GM18517 (cell line): ENCODE measurements around the gene SNAP91.
"Not testable (repeated sequence)": the region's sequence is repeated elsewhere in the genome, so short reads cannot be mapped to it uniquely, and the experiment has no call there.

Source experiments
- ATAC-seq: cut with Tn5 transposase; IDR thresholded peaks from one replicate; pipeline ENCODE4 v1.9.1; 2021; ENCODE audit warnings: mild to moderate bottlenecking, moderate library complexity; ENCODE audit not compliant: unreplicated experiment

The SNAP91 gene

DNA sequence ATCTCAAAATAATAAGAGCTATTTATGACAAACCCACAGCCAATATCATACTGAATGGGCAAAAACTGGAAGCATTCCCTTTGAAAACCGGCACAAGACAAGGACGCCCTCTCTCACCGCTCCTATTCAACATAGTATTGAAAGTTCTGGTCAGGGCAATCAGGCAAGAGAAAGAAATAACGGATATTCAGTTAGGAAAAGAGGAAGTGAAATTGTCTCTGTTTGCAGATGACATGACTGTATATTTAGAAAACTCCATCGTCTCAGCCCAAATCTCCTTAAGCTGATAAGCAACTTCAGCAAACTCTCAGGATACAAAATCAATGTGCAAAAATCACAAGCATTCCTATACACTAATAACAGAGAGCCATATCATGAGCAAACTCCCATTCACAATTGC lies 158.4 kb downstream of the SNAP91 start:
- not testable (repeated sequence) for ATAC-seq

DNA sequence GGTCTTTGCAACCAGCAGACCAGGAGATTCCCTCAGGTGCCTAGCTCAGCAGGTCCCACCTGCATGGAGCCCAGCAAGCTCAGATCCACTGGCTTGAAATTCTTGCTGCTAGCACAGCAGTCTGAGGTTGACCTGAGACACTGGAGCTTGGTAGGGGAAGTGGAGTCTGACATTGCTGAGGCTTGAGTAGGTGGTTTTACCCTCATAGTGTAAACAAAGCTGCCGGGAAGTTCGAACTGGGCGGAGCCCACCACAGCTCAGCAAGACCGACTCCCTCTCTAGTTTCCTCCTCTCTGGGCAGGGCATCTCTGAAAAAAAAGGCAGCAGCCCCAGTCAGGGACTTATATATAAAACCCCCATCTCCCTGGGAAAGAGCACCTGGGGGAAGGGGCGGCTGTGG lies 162.3 kb downstream of the SNAP91 start:
- no peak for ATAC-seq

DNA sequence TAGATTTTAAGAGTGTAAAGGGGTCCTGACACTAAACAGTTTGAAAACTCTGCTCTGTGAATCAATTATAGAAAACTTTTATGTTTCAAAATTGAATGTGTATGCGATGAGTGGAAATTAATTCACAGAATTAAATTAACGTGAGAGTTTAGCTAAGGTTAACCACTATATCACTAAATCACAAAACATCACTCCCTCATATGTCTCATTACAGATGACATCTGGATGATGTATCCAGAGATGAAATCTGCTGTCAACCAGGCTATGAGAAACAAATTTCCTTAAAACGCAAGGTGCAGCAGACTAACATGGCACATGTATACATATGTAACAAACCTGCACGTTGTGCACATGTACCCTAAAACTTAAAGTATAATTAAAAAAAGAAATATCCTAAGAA lies 169.2 kb downstream of the SNAP91 start:
- no peak for ATAC-seq

- no peak for ATAC-seq
Observed at GRCh38 chr6:83536647-83537589, 172.0 kb downstream of the SNAP91 start.

GRCh38 chr6:83536034-83536646 lies 172.8 kb downstream of the SNAP91 start:
- ATAC-seq: peak; percentile 84

DNA sequence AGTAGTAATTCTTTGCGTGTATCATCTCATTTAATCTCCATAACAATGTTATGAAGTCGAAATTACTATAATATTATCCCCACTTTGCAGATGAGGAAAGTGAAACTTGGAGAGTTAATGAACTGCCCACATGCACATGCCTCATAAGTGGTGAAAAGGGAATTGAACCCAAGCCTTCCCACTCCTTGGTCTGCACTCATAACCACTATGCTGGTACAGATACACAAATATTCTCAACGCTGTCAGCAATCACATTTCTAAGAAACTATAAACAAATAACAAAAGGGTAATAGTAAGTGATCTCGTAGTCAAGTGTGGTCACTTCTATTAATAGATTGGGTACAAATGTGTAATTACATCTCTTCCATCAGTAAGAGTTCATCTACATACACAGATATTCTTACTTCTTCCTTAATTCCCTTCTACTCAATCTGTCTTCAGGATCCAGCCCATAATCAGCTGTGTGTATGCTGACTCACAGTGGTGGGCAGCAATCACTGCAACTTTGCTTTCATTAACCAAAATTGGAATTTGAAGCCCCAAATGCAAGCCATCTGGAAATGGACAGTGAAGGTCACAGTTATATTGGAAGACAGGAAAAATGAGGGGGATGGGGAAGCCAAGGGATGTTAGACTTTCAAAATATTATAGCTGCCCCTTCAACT lies 190.0 kb downstream of the SNAP91 start:
- ATAC-seq: no peak

GRCh38 chr6:83517500-83517899 lies 191.4 kb downstream of the SNAP91 start:
- no peak for ATAC-seq

- peak; percentile 65 for ATAC-seq
Observed at GRCh38 chr6:83514866-83515466, 193.9 kb downstream of the SNAP91 start.

DNA sequence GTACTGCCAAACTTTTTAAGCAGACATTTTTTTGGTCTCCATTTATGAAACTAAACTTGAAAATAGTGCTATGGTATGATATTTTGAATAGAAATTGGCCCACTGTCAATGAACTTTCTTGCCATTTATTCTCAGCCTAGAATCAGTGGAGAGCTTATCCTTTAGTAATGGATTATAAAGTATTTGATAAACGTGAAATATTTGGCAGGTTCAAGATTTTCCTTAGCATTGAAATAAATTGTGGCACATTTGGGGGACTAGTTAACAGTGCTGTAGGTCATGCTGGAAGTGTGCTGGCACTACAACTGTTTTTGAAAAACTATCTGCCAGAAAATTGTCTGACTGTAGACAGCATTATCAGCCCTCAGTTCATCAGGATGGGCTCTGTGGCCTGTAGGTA lies 194.4 kb downstream of the SNAP91 start:
- peak; percentile 17 for ATAC-seq

DNA sequence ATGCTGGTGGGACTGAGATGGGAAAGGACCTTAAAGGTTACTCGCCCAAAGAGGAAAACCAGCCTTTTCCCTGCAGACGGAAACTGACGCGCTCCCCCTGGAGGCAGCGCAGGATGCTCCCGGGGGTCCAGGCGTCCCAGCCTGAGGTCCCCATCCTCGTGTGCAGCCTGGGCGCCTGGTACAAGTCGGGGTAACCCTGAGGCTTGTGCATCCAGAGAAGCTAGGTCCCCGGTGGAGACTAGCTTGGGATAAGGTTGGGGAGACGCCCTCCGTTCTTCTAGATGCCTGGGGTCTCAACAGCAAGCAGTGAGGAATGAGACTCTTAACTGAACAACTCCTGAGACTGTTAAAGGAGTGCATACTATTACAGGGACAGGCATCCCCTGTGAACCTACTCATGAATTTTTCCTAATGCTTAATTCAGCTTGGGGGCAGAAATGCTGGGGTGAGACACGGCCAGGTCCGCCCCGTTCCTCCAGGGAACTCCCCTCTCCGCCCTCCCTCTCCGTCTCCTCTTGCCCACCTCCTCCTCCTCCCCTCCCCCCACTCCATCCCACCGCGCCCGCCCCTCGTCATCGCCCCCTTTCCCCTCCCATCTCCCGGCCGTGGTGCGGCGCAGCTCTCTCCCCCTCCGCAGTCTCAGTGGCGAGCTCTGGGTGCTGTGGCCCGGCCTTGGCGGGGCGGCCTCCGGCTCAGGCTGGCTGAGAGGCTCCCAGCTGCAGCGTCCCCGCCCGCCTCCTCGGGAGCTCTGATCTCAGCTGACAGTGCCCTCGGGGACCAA lies 196.8 kb downstream of the SNAP91 start, which contains the start of gene PRSS35:
Gene PRSS35 (plus strand): TSS at position 634 of the 781 bp plus-strand sequence. CDS start 10,908 bp downstream, outside the sequence.
- no peak for ATAC-seq

DNA sequence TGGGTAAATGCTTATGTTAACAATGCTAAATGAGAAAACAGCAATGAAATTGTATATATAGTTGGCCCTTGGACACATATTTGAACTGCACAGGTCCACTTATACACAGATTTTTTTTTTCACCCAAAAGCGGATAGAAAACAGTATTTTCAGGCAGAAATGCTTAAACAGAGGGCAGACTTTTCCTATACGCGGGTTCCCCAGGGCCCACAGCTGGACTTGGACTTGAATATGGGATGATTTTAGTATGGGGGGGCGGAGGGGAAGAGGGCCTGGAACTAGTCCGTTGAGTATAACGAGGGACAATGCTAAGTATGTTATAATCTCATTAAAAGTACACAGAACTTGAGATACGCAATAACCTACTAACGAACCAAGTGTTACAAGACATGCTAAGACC lies 197.6 kb downstream of the SNAP91 start:
- ATAC-seq: no peak

- no peak for ATAC-seq
Observed at GRCh38 chr6:83510791-83511190, 198.1 kb downstream of the SNAP91 start.

- ATAC-seq: no peak
Observed at GRCh38 chr6:83509441-83509840, 199.5 kb downstream of the SNAP91 start.

GRCh38 chr6:83505356-83505755 lies 203.5 kb downstream of the SNAP91 start:
- ATAC-seq: no peak
